HG03354 (cell line): ENCODE data around the gene LRRFIP1.
"Not testable (repeated sequence)": the region's sequence is repeated elsewhere in the genome, so short reads cannot be mapped to it uniquely, and the experiment has no call there.

Experiments used
- ATAC-seq: cut with Tn5 transposase; IDR thresholded peaks from one replicate; pipeline ENCODE4 v1.9.1; 2021; ENCODE audit warnings: mild to moderate bottlenecking; ENCODE audit not compliant: unreplicated experiment, poor library complexity, severe bottlenecking

The LRRFIP1 gene

DNA sequence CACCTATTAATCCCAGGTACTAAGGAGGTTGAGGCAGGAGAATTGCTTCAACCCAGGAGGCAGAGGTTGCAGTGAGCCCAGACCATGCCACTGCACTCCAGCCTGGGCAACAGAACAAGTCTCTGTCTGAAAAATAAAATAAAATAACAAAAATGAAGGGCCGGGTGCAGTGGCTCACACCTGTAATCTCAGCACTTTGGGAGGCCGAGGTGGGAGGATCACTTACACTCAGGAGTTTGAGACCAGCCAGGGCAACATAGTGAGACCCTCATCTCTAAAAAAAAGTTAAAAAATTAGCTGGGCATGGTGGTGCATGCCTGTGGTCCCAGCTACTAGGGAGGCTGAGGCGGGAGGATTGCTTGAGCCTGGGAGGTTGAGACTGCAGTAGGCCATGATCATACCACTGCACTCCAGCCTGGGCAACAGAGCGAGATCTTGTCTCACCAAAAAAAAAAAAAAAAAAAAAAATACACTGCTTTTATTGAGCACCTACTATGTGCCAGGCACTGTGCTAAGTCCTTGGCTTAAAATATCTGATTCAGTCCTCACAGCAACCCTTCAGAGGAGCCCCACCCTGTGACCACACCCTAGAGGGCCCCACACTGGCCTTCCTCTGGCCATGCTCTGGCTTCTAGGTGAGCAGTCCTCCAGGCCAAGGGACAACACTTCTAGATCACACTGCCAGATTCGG, 31.4 kb upstream of the LRRFIP1 start:
- ATAC-seq = not testable (repeated sequence)

- no peak for ATAC-seq
Measured at GRCh38 chr2:237596520-237597195, 30.7 kb upstream of the LRRFIP1 start.

DNA sequence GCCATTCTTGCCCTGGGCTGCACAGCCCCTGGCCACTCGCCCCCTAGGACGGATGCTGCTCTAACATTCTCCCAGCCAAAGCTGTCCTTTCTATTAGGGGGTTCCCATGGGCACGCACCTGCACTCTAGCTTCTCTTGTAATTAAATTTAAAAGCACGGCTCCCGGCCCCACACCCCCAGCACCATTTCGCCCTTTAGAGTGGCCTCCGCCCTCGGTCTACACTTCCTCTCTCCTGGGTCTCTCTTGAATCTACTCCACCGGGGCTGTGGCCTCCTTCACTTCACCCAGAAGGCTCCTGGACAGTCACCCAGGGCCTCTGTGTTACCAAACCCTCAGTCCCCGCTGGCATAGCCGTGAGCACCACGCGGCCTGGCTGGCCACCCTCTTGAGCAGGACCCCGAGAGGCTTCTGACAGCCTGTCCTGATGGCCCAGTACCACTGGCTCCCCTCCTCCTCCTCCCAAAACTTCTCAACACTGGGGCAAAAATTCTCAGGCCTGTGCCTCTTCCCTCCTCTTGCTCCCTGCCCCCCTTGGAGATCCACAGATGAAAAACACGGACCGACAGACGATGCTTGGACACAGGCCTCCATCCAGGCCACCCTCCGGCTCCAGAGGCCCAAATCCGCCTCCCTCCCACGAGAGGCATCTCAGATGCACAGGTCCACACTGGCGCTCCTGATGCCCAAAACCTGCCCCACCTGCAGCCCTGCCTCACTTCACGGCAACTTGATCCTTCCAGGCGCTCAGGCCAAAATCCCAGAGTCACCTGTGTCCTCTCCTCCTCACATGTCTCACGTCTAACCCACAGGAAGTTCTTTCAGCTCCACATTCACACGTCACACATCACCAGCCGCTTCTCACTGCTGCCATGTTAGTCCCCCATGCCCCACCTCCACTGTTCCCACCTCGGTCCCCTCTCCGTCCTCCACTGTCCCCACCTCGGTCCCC, 29.9 kb upstream of the LRRFIP1 start:
- no peak for ATAC-seq

GRCh38 chr2:237598468-237599208, 28.7 kb upstream of the LRRFIP1 start:
- ATAC-seq = no peak

DNA sequence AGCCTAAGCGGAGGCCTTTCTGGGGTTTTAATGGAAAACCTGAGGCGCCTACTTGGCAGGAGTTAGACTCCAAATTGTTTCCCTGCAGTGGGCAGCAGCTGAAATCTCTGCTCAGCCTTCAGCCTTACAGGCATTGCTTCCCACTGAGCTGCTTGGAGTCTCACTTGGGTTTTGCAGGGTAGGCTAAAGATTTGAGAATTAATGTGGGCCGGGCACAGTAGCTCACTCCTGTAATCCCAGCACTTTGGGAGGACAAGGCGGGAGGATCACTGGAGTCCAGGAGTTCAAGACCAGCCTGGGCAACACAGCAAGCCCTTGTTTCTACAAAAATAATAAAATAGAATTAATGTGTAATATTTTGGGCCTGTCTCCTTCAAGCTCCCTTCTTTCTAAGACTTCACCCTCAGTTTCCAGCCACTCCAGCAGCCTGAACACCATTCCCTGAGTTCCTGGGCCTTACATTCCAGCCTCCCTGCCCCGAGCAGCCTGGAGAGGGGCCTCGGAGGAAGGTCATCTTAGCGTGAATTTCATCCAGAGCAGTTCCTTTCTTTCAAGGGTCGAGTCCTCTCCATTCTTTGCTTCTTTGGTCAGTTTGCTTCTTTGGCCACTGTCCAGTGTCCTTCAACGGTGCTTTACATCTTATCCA, 27.8 kb upstream of the LRRFIP1 start:
- no peak for ATAC-seq

DNA sequence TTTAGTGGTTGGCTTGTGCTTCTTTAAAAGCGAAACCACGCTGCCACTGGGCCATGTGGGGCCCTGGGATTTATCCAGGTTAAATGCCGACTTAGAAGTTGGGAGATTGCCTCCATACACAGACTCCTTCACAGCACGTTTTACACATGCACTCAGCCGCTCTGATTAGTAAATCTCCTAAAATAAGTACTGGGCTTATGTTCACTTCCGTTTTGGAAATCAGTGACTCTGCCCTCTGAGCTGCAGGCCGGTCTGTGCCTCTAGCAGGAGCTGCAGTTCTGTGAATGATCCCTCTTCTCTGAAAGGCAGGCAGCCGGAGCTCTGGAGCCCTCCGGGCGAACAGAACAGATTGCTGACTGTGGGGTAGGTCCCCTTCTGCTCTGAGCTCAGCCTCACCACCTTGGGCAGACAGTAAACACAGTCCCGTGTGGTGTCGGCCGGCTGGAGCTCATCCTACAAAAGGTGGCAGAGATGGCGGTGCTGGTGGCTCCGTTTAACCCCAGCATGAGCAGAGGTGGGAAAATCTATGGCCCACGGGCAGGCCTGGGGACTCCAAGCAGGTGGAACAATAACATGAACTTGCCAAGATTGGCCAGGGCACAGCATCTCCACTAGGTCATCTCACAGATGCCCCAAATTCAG, 27.1 kb upstream of the LRRFIP1 start:
- no peak for ATAC-seq

- ATAC-seq = no peak
Measured at GRCh38 chr2:237601453-237602116, 25.8 kb upstream of the LRRFIP1 start.

DNA sequence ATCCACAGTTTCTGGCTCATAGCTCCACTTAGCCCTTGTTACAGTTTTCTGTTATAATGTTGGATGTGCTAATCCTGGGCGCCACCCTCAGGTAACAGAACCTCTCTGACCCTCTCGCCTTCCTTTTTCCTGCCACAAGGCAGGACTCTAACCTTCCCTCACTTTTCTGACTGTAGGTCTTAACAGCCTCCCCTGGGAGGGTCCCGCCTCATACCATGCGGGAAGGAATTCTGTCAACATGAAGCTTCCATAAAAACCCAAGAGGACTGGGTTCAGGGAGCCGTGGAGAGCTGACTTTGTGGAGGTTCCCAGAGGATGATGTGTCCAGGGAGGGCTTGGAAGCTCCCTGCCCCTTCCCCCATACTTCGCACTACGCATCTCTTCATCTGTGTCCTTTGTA, 25.0 kb upstream of the LRRFIP1 start:
- no peak for ATAC-seq

DNA sequence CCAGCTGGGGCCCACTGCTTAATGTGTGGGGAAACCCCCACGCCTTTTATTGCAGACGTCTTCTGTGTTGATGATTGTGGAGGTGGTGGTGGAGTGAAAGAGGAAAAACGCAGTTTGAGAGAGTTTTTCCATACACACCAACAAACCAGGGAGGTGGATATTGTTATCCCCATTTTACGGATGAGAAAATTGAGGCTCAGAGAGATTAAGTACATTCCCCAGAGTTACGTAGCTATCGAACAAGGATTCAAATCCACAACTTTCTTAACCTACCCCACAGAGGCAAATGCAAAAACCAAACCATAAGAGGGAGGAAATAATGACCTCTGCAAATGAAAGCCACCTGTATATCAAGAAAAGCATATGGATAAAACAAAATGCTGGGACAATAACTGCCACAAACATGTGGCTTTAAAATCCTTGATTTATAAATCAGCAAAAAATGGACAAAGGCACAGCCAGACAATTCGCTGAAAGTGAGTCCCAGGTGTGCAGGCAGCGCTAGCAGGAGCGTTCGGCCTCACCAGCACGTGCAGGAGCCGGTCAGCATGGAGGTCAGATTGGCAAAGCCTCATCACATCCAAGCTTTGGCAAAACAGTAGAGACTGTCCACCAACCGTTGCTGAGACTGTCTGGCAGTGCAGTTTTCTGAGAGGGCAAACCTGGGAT, 24.2 kb upstream of the LRRFIP1 start:
- no peak for ATAC-seq

DNA sequence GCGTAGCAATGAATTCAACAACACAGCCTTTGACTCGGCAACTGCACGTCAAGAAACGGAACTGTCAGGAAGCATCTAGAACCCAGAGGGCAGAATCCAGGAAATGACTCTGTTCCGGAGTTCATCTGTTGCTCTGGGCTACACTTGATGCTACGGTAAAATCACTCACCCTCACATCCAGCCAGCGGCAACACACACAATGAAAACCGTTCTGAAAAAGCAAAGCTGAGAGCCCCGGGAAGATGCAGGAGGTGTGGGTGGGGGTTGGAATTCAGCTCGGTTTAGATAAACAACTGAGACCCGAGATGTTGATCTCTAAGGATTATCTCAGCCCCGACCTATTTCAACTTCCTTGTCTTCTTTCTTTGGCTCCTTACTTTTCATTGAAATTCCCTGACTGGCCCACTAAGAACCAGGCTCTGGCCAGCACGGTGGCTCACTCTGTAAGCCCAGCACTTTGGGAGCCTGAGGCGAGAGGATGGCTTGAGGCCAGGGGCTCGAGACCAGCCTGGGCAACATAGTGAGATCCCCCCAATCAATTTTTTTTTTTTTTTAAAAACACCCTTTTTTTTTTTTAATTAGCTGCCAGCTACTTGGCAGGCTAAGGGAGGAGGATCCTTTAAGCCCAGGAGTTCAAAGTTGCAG, 23.5 kb upstream of the LRRFIP1 start:
- ATAC-seq = no peak

DNA sequence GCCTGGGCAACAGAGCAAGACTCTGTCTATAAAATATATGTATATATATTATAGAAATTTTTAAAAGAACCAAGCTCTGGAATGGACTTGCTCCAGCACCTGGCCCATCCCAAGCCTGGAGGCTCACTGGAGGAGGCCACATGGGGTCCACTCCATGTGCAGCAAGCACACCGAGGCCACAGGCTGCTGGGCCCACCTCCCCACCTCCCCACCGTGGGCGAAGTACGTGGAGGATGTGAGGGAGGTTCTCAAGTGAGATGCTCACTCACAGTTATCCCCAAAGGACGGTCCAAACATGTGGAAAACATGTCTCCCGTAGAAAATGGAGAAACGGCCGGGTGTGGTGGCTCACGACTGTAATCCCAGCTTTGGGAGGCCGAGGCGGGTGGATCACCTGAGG, 23.0 kb upstream of the LRRFIP1 start:
- ATAC-seq = no peak

GRCh38 chr2:237604960-237605359, 22.4 kb upstream of the LRRFIP1 start:
- no peak for ATAC-seq

GRCh38 chr2:237606522-237606921, 20.9 kb upstream of the LRRFIP1 start:
- not testable (repeated sequence) for ATAC-seq

DNA sequence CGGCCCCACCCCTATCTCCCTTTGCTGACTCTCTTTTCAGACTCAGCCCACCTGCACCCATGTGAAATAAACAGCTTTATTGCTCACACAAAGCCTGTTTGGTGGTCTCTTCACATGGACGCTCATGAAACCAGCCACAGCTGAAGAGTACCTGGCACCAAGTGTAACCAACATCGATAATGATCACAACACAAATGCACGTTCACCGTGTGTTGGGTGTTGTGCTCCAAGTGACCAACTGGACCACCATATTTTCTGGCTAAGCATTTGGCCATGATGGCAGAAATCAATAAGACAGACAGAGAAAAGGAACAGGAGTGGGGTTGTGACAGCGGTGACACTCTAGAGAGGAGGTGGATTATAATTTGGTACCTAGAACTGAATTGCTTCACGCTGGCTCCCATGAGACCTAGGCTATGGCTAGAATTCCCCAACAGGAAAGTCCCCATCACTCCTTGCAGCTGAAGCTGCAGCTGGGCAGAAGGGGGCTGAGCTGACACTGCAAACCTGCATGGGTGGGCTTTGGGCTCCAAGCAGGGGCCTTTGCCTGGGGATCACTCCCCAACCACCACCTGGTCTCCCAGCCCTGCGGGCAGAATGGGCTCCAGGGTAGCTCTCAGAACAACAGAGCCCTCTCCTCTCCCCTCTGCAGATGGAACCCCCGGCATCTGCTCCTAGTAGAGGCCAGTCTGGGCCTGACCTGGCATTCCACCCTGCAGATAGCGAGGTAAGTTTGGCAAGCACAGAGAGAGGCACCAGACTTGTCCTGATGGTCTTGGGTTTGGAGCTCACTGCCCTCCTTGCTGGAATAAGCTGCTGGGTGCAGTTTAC, 14.6 kb upstream of the LRRFIP1 start:
- ATAC-seq = no peak

- ATAC-seq = no peak
Measured at GRCh38 chr2:237613679-237614078, 13.7 kb upstream of the LRRFIP1 start.

DNA sequence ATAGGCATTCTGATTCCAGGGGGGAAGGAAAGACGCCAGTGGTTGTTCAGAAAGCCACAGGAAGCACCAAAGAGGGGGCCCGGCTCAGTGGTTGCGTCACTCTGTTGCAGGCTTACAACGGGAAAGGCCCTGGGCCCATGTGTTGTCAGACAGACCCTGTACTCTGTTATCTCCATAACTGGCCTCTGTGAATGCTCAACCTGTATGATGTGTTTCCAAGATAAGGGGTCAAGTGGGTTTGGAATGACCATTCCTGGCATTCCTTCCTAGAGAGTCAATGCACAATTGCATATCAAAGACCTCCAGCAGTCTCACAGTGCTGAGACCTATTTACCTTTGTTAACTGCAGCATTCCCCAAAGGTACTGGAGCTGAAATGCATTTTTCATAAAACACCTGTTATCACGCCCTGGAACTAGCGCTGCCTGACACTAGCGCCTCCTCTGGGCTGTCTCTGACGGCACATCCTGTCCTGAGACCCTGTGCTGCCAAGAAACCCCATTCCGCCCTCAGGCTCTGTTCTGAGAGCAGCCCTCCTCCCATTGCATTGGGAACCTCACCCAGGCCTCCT, 13.2 kb upstream of the LRRFIP1 start:
- no peak for ATAC-seq
